Measurements from ENCODE around the gene TM9SF3. TPM values are rescaled to one million over a fixed set of nuclear protein-coding genes. Genes with fewer than 3 reads are reported as not detected.
A peak's percentile ranks its signal among the peaks of the same experiment; 100 is the strongest.

Gene TM9SF3
- total and polyA plus RNA-seq, 10 of the 15 experiments (the other 5 are each of a cell fraction or from before 2014, with no cell fraction given) = 17.1 to 85.4 (median 44.9) TPM

- intact Hi-C loops (cut with micrococcal nuclease; ENCODE audit: unreplicated experiment) = loop anchor here (1.0 kb wide), 2 partner anchors 115 to 136 kb away; no protein-coding TSS in a partner anchor
- ChIA-PET POLR2A (interaction anchor here (0.9 kb wide), 1 partner anchor 12 kb away, joined by 3 read pairs; no protein-coding TSS in a partner anchor), CTCF (interaction anchor here (0.5 to 8.8 kb wide), 27 partner anchors 8 to 258 kb away, joined by 3 to 99 read pairs (median 4); no protein-coding TSS in a partner anchor), RAD21 (ENCODE audit: unreplicated experiment) (interaction anchor here (0.8 to 1.4 kb wide), 4 partner anchors 9 to 136 kb away, joined by 3 read pairs; no protein-coding TSS in a partner anchor), SMC1A (ENCODE audit: uncharacterized antibody, unreplicated experiment) (interaction anchor here (0.8 to 3.0 kb wide), 11 partner anchors 10 to 259 kb away, joined by 3 to 10 read pairs (median 4); no protein-coding TSS in a partner anchor)
- 0 out of 2 replicates have a peak, but pooled peaks cover 4% of the 10 kb centered on the region for H4K20me1 ChIP-seq (ENCODE audit: control insufficient read depth, insufficient read depth)
- no peak overlapping the region for H3K27ac ChIP-seq (ENCODE audit: control insufficient read depth, insufficient read depth)
- no peak overlapping the region; the same call in 1 of the 2 replicates for H3K4me2 ChIP-seq (ENCODE audit: control insufficient read depth, insufficient read depth)
- H3K36me3 ChIP-seq (ENCODE audit: control insufficient read depth in 2 of 2, insufficient read depth in 2 of 2, low read length in 1 of 2) = no peaks in the 10 kb centered on the region
- H3K9ac ChIP-seq (ENCODE audit: control insufficient read depth, insufficient read depth, low read length) = no peak overlapping the region
- H3K27me3 ChIP-seq (replicated peaks in 1 of 2; ENCODE audit: control insufficient read depth in 2 of 2, insufficient read depth in 2 of 2, low read length in 1 of 2) = peaks cover 3 to 6% of the 10 kb centered on the region in 2 experiments; a peak in 3 of 4 replicates
- no TSS peak for BruUV-seq (replicated peaks)
- no peaks in the 10 kb centered on the region for H3K79me2 ChIP-seq (ENCODE audit: control insufficient read depth, insufficient read depth, low read length)
- no peaks in the 10 kb centered on the region for H3K9me3 ChIP-seq (replicated peaks; ENCODE audit: control insufficient read depth, insufficient read depth, low read length)
- DNase-seq (ENCODE audit: low read depth, low spot score) = no peak
- H3K4me1 ChIP-seq (ENCODE audit: control insufficient read depth, insufficient read depth, low read length) = peaks cover 14% of the 10 kb centered on the region
- peak; percentile 45 for ATAC-seq
- FAIRE-seq = peak; percentile 61
- no peak overlapping the region for H3K4me3 ChIP-seq
- in situ Hi-C loops (cut with MboI) = loop anchor here (5.0 kb wide), 1 partner anchor 114 kb away; no protein-coding TSS in a partner anchor
- 50% methylated on average over 7 of the region's 7 CpGs for WGBS (ENCODE audit: insufficient coverage, insufficient replicate concordance, low lambda C conversion rate, missing lambda C conversion rate)
- H2AFZ ChIP-seq (ENCODE audit: control insufficient read depth, low read depth, low read length) = no peak overlapping the region
- TF ChIP-seq SMC3 (IDR thresholded peaks at IDR 0.05; ENCODE audit: borderline replicate concordance, low read length) = peak; percentile 54
- TF ChIP-seq CBX5 (IDR thresholded peaks at IDR 0.05; ENCODE audit: low read depth) = no peak
- no peak for TF ChIP-seq CEBPZ (IDR thresholded peaks at IDR 0.05; ENCODE audit: low read depth, low read length)
- no peak for TF ChIP-seq PML (IDR thresholded peaks at IDR 0.05; ENCODE audit: low read length)
- peak; percentile 56 for TF ChIP-seq RAD21 (IDR thresholded peaks at IDR 0.05; ENCODE audit: insufficient read depth, low read depth, low read length)
- no peak for TF ChIP-seq RELA (IDR thresholded peaks at IDR 0.05; ENCODE audit: borderline replicate concordance, partially characterized antibody)
- no peak for TF ChIP-seq NR2F1 (conservative IDR thresholded peaks at IDR 0.05)
- TF ChIP-seq SMARCA5 (IDR thresholded peaks at IDR 0.05) = no peak
- no peak for TF ChIP-seq BRCA1 (IDR thresholded peaks at IDR 0.05; ENCODE audit: low read depth, low read length)
- TF ChIP-seq RCOR1 (conservative IDR thresholded peaks at IDR 0.05; ENCODE audit: low read depth, low read length) = no peak
- TF ChIP-seq ASH2L (IDR thresholded peaks at IDR 0.05; ENCODE audit: borderline replicate concordance, low read depth) = no peak
- peak; percentile 60 to 77 (median 72) for TF ChIP-seq CTCF (IDR thresholded peaks at IDR 0.05 in 2 of 3, conservative IDR thresholded peaks at IDR 0.05 in 1 of 3; ENCODE audit: control insufficient read depth in 2 of 3, extremely low read depth in 1 of 3, insufficient read depth in 1 of 3, low read depth in 3 of 3, low read length in 3 of 3)
- 0 out of 2 replicates have a peak, but pooled peaks have one; percentile 31 for TF ChIP-seq YY1 (IDR thresholded peaks at IDR 0.05; ENCODE audit: low read depth, low read length)
- TF ChIP-seq TBL1XR1 (IDR thresholded peaks at IDR 0.05; ENCODE audit: low read depth, low read length) = no peak
- no peak for TF ChIP-seq BCL3 (IDR thresholded peaks at IDR 0.05; ENCODE audit: borderline replicate concordance, insufficient read depth, low read depth, low read length, poor library complexity, severe bottlenecking)
- no peak for TF ChIP-seq POU2F2 (IDR thresholded peaks at IDR 0.05; ENCODE audit: borderline replicate concordance, low read depth, low read length)
These were observed 75.5 kb downstream of the TM9SF3 start for GRCh38 chr10:96511044-96511945.

Data from GM12878 (cell line).